ENCODE results near the gene ETFBKMT.

- no peak for TF ChIP-seq POLR2A (IDR thresholded peaks at IDR 0.05)
- TF ChIP-seq POLR2AphosphoS5 (IDR thresholded peaks at IDR 0.05): no peak
Observed at GRCh38 chr12:31620311-31620710, 39.2 kb upstream of the ETFBKMT start.
